ENCODE results near the gene GJB5. TPM values are rescaled to one million over a fixed set of nuclear protein-coding genes. Genes with fewer than 3 reads are reported as not detected.

GJB5 gene
- not detected for total RNA-seq
- not detected for polyA plus RNA-seq

DNA sequence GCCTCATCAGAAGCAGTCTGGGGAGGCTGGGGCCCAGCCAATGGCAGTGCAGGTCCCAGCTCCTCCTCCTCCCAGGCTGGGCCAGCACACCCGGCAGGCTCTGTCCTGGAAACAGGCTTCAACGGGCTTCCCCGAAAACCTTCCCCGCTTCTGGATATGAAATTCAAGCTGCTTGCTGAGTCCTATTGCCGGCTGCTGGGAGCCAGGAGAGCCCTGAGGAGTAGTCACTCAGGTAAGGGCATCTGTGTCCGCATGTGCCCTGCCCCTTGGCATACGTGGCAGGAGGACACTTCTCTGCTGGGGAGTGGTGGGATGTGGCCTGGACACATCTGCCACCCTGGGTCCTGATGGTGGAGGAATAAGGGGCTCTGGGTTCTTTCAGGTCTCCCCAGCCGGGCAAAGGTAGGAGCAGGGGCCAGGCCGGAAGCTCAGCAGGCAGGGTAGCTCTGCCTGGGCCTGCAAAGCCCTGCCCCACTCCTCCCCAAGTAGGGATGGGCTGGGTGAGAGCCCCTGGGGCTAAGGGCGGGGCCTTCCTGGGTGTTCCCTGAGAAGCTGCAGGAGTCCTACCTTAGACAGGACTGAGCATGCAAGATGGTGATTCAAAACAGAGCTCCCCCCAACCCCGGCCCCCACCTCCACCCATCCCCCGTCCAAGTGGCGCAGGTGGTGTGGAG is at the start of gene GJB5:
GJB5 (plus strand) TSS at position 84 of the 674 bp plus-strand sequence. CDS start 2,284 bp downstream, outside the sequence.
- intact Hi-C loops (cut with micrococcal nuclease): no loop called here
- H3K36me3 Mint-ChIP-seq: no peaks in the 10 kb centered on the region
- H3K27me3 Mint-ChIP-seq: peaks cover 9 to 10% of the 10 kb centered on the region in 2 donors
- no peak within 1 kb of the TSS for H3K4me3 Mint-ChIP-seq
- no peak for DNase-seq
- H3K9me3 Mint-ChIP-seq: no peaks in the 10 kb centered on the region
- no peaks in the 10 kb centered on the region for H3K4me1 Mint-ChIP-seq
- CTCF ChIA-PET (ENCODE audit: partially characterized antibody): no interaction called here
- Histone ChIP-seq H3K27me3 (ENCODE audit: insufficient read depth, low read length) (no peaks in the 10 kb centered on the region), H3K4me1 (ENCODE audit: insufficient read depth, low read length) (no peaks in the 10 kb centered on the region), H3K4me3 (ENCODE audit: low read length in 2 of 2) (no peak within 1 kb of the TSS), H3K27ac (ENCODE audit: low read depth, low read length) (no peak within 1 kb of the TSS), H3K36me3 (ENCODE audit: insufficient read depth, low read length) (no peaks in the 10 kb centered on the region), H3K9me3 (ENCODE audit: control insufficient read depth in 1 of 2, low read length in 2 of 2) (no peaks in the 10 kb centered on the region)
- POLR2A ChIA-PET (ENCODE audit: partially characterized antibody): no interaction called here
- H3K27ac Mint-ChIP-seq: no peak within 1 kb of the TSS

DNA sequence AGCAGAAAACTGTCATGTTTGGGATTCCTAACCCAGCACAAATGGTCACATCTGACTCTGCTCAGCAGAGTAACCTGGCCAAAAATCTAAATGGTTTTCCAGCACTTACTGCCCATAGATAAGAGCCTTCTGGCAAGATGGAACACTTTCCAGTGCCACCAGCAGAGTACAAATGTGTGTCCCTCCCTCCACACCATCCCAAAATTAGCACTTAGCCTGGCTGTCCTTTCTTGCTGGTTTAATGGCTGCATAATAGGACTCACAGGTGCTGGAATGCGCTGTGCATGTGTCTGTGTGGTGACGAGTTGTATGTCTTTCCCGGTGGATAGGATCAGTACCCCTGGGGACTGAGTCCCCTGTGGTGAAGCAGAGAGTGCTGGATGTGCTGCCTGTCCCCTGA is 49.8 kb upstream of the GJB5 start:
- H3K36me3 Mint-ChIP-seq: no peaks in the 10 kb centered on the region
- no peaks in the 10 kb centered on the region for H3K4me1 ChIP-seq (ENCODE audit: insufficient read depth, low read length)
- H3K9me3 ChIP-seq (ENCODE audit: control insufficient read depth in 1 of 2, low read length in 2 of 2): no peaks in the 10 kb centered on the region
- H3K4me3 Mint-ChIP-seq: no peak overlapping the region
- no peak overlapping the region for H3K27ac Mint-ChIP-seq
- H3K36me3 ChIP-seq (ENCODE audit: insufficient read depth, low read length): no peaks in the 10 kb centered on the region
- H3K27ac ChIP-seq (ENCODE audit: low read depth, low read length): no peak overlapping the region
- H3K4me1 Mint-ChIP-seq: no peaks in the 10 kb centered on the region
- H3K27me3 Mint-ChIP-seq: peaks cover 10 to 12% of the 10 kb centered on the region in 2 donors
- intact Hi-C loops (cut with micrococcal nuclease): no loop called here
- POLR2A ChIA-PET (ENCODE audit: partially characterized antibody): no interaction called here
- no peak overlapping the region for H3K4me3 ChIP-seq (ENCODE audit: low read length in 2 of 2)
- H3K9me3 Mint-ChIP-seq: no peaks in the 10 kb centered on the region
- CTCF ChIA-PET (ENCODE audit: partially characterized antibody): no interaction called here
- DNase-seq: no peak
- no peaks in the 10 kb centered on the region for H3K27me3 ChIP-seq (ENCODE audit: insufficient read depth, low read length)

DNA sequence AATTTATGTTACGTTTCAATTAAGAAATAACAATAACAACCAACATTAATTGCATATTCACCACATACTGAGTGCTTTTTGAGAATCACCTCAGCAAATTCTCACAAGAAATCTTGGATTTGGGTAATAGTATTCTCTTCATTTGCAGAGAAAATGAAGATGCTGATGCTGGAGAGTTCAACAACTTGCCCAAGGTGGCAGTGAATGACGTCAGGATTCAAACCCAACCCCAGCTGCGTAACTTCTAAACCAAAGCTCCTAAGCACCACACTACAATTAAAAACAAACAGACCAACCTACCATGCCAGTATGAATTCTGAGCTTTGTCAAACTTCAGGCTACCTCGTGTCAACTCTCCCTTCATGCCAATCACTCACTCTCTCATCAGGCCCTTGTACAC is 46.7 kb upstream of the GJB5 start:
- Mint-ChIP-seq H3K4me3 (no peak overlapping the region), H3K27ac (no peak overlapping the region), H3K27me3 (peaks cover 7 to 9% of the 10 kb centered on the region in 2 donors), H3K4me1 (no peaks in the 10 kb centered on the region), H3K36me3 (no peaks in the 10 kb centered on the region), H3K9me3 (peaks cover 0 to 2% (median 0%) of the 10 kb centered on the region in 8 donors)
- no peak overlapping the region for H3K4me3 ChIP-seq (ENCODE audit: low read length in 2 of 2)
- H3K27ac ChIP-seq (ENCODE audit: low read depth, low read length): no peak overlapping the region
- H3K27me3 ChIP-seq (ENCODE audit: insufficient read depth, low read length): no peaks in the 10 kb centered on the region
- CTCF ChIA-PET (ENCODE audit: partially characterized antibody): interaction anchor here (1.6 kb wide), 1 partner anchor 35 kb away, joined by 5 read pairs; no protein-coding TSS in a partner anchor
- intact Hi-C loops (cut with micrococcal nuclease): no loop called here
- DNase-seq: no peak
- no peaks in the 10 kb centered on the region for H3K9me3 ChIP-seq (ENCODE audit: control insufficient read depth in 1 of 2, low read length in 2 of 2)
- no peaks in the 10 kb centered on the region for H3K36me3 ChIP-seq (ENCODE audit: insufficient read depth, low read length)
- POLR2A ChIA-PET (ENCODE audit: partially characterized antibody): no interaction called here
- no peaks in the 10 kb centered on the region for H3K4me1 ChIP-seq (ENCODE audit: insufficient read depth, low read length)

- Mint-ChIP-seq H3K36me3 (no peaks in the 10 kb centered on the region), H3K27ac (no peak overlapping the region), H3K27me3 (peaks cover 5 to 9% of the 10 kb centered on the region in 2 donors), H3K4me1 (no peaks in the 10 kb centered on the region), H3K9me3 (peaks cover 0 to 2% (median 0%) of the 10 kb centered on the region in 8 donors), H3K4me3 (no peak overlapping the region)
- H3K36me3 ChIP-seq (ENCODE audit: insufficient read depth, low read length): no peaks in the 10 kb centered on the region
- intact Hi-C loops (cut with micrococcal nuclease): no loop called here
- ChIA-PET CTCF (ENCODE audit: partially characterized antibody) (interaction anchor here (1.6 kb wide), 1 partner anchor 34 kb away, joined by 5 read pairs; no protein-coding TSS in a partner anchor), POLR2A (ENCODE audit: partially characterized antibody) (no interaction called here)
- no peak overlapping the region for H3K4me3 ChIP-seq (ENCODE audit: low read length in 2 of 2)
- no peaks in the 10 kb centered on the region for H3K27me3 ChIP-seq (ENCODE audit: insufficient read depth, low read length)
- DNase-seq: no peak
- no peak overlapping the region for H3K27ac ChIP-seq (ENCODE audit: low read depth, low read length)
- no peaks in the 10 kb centered on the region for H3K9me3 ChIP-seq (ENCODE audit: control insufficient read depth in 1 of 2, low read length in 2 of 2)
- H3K4me1 ChIP-seq (ENCODE audit: insufficient read depth, low read length): no peaks in the 10 kb centered on the region
These were observed 45.3 kb upstream of the GJB5 start for GRCh38 chr1:34709547-34709946.

- H3K4me1 Mint-ChIP-seq: no peaks in the 10 kb centered on the region
- DNase-seq: no peak
- CTCF ChIA-PET (ENCODE audit: partially characterized antibody): no interaction called here
These were observed 44.0 kb upstream of the GJB5 start for GRCh38 chr1:34710812-34711211.

DNA sequence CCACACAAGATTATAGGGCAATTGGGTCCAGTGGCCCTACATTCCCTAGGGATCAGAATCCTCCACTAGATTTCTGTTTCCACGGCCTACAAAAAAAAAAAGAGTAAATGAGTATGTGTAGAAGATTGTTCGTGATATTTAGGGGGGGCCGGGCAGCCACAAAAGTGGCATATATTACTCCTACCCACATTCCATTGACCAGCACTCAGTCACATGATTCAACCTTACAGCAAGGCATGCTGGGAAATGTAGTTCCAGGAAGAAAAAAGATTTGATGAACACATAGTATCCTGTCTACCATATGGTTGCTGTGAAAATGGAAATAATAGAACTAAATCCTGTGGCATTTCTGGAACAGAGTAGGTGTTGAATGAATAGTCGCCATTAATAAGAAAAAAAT is 43.4 kb upstream of the GJB5 start:
- no peaks in the 10 kb centered on the region for H3K4me1 Mint-ChIP-seq
- ChIA-PET CTCF (ENCODE audit: partially characterized antibody) (no interaction called here), POLR2A (ENCODE audit: partially characterized antibody) (no interaction called here)
- H3K4me1 ChIP-seq (ENCODE audit: insufficient read depth, low read length): no peaks in the 10 kb centered on the region
- no peak overlapping the region for H3K4me3 ChIP-seq (ENCODE audit: low read length in 2 of 2)
- peaks cover 0 to 1% of the 10 kb centered on the region in 2 donors for H3K27me3 Mint-ChIP-seq
- H3K36me3 ChIP-seq (ENCODE audit: insufficient read depth, low read length): no peaks in the 10 kb centered on the region
- no peak for DNase-seq
- H3K27ac ChIP-seq (ENCODE audit: low read depth, low read length): no peak overlapping the region
- no peaks in the 10 kb centered on the region for H3K9me3 ChIP-seq (ENCODE audit: control insufficient read depth in 1 of 2, low read length in 2 of 2)
- no peaks in the 10 kb centered on the region for H3K36me3 Mint-ChIP-seq
- no peak overlapping the region for H3K4me3 Mint-ChIP-seq
- intact Hi-C loops (cut with micrococcal nuclease): no loop called here
- H3K27ac Mint-ChIP-seq: no peak overlapping the region
- peaks cover 0 to 2% (median 0%) of the 10 kb centered on the region in 8 donors for H3K9me3 Mint-ChIP-seq
- H3K27me3 ChIP-seq (ENCODE audit: insufficient read depth, low read length): no peaks in the 10 kb centered on the region

More at GRCh38 chr1:34710812-34711211, 44.0 kb upstream of the GJB5 start:
- Histone ChIP-seq H3K9me3 (ENCODE audit: control insufficient read depth in 1 of 2, low read length in 2 of 2) (no peaks in the 10 kb centered on the region), H3K4me1 (ENCODE audit: insufficient read depth, low read length) (no peaks in the 10 kb centered on the region), H3K27me3 (ENCODE audit: insufficient read depth, low read length) (no peaks in the 10 kb centered on the region), H3K4me3 (ENCODE audit: low read length in 2 of 2) (no peak overlapping the region), H3K36me3 (ENCODE audit: insufficient read depth, low read length) (no peaks in the 10 kb centered on the region), H3K27ac (ENCODE audit: low read depth, low read length) (no peak overlapping the region)
- Mint-ChIP-seq H3K4me3 (no peak overlapping the region), H3K27ac (no peak overlapping the region), H3K36me3 (no peaks in the 10 kb centered on the region), H3K9me3 (peaks cover 0 to 2% (median 0%) of the 10 kb centered on the region in 8 donors), H3K27me3 (peaks cover 1 to 3% of the 10 kb centered on the region in 2 donors)
- intact Hi-C loops (cut with micrococcal nuclease): no loop called here
- POLR2A ChIA-PET (ENCODE audit: partially characterized antibody): no interaction called here

DNA sequence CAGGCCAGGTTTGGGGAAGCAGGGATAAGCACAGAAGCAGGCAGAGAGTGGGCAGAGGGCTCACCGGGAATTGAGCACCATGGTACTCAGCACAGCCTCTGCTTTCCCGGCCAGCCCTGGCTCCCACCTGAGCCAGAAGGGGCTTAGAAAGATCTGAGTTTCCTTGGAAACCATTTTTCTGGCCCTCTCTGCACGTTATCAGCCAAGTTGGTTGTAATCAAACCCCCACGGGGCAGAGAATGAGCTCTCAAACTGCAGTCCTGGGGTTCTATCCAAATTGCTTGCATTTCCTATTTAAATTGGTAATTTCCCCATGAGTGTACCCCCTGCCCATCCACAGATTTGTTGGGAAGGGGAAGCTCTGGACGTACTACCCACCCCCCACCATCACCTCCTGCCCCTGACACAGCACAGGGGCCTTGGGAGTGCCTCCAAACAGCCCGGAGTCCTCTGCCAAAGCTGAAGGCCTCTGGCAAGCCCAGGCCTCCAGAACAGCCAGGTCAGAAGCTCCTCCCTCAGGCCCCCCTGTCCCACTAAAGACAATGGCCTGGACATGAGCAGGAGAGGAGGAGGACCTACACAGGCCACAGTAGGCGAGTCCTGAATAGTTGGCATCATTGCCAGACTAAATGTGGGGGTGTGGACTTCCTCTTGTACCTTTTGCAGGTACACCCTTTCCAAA is 42.7 kb upstream of the GJB5 start:
- Mint-ChIP-seq H3K27me3 (peaks cover 0 to 1% of the 10 kb centered on the region in 2 donors), H3K9me3 (peaks cover 0 to 2% (median 0%) of the 10 kb centered on the region in 8 donors)

More for the DNA sequence above, 42.7 kb upstream of the GJB5 start:
- DNase-seq: no peak
- Mint-ChIP-seq H3K36me3 (no peaks in the 10 kb centered on the region), H3K4me1 (no peaks in the 10 kb centered on the region), H3K27ac (no peak overlapping the region), H3K4me3 (no peak overlapping the region)
- ChIA-PET CTCF (ENCODE audit: partially characterized antibody) (no interaction called here), POLR2A (ENCODE audit: partially characterized antibody) (no interaction called here)
- no peak overlapping the region for H3K4me3 ChIP-seq (ENCODE audit: low read length in 2 of 2)
- H3K27ac ChIP-seq (ENCODE audit: low read depth, low read length): no peak overlapping the region
- intact Hi-C loops (cut with micrococcal nuclease): no loop called here
- H3K27me3 ChIP-seq (ENCODE audit: insufficient read depth, low read length): no peaks in the 10 kb centered on the region
- H3K4me1 ChIP-seq (ENCODE audit: insufficient read depth, low read length): no peaks in the 10 kb centered on the region
- H3K9me3 ChIP-seq (ENCODE audit: control insufficient read depth in 1 of 2, low read length in 2 of 2): no peaks in the 10 kb centered on the region
- H3K36me3 ChIP-seq (ENCODE audit: insufficient read depth, low read length): no peaks in the 10 kb centered on the region
